Fibroblast of lung (primary cell): ENCODE measurements around the gene IL36B.
"Not testable (repeated sequence)": the region's sequence is repeated elsewhere in the genome, so short reads cannot be mapped to it uniquely, and the experiment has no call there.

Source experiments
- EZH2 ChIP-seq: IDR thresholded peaks from 2 replicates; pipeline ENCODE4 v1.5.1; 2012; ENCODE audit warnings: low read length, control low read depth, mild to moderate bottlenecking; ENCODE audit errors: missing control alignments
- TF ChIP-seq, protein P1 (sequence below), 2 donors: IDR thresholded peaks in 1 of 2; conservative IDR thresholded peaks in 1 of 2; 1 replicate in 1 of 2; 2 replicates in 1 of 2; pipeline ENCODE4 v1.5.1; 2011 to 2012; ENCODE audit warnings: low read length in 2 of 2, control low read depth in 1 of 2, inconsistent platforms in 1 of 2, low read depth in 1 of 2, mild to moderate bottlenecking in 1 of 2

DNA sequence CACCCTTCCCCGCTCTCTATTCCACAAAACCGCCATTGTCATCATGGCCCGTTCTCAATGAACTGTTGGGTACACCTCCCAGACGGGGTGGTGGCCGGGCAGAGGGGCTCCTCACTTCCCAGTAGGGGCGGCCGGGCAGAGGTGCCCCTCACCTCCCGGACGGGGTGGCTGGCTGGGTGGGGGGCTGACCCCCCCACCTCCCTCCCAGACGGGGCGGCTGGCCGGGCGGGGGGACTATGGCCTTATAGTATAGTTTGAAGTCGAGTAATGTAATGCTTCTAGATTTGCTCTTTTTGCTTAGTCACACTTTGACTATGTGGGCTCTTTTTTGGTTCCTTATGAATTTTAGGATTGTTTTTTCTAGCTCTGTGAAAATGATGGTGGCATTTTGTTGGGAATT is 43.6 kb upstream of the IL36B start:
- TF ChIP-seq, protein P1, sequence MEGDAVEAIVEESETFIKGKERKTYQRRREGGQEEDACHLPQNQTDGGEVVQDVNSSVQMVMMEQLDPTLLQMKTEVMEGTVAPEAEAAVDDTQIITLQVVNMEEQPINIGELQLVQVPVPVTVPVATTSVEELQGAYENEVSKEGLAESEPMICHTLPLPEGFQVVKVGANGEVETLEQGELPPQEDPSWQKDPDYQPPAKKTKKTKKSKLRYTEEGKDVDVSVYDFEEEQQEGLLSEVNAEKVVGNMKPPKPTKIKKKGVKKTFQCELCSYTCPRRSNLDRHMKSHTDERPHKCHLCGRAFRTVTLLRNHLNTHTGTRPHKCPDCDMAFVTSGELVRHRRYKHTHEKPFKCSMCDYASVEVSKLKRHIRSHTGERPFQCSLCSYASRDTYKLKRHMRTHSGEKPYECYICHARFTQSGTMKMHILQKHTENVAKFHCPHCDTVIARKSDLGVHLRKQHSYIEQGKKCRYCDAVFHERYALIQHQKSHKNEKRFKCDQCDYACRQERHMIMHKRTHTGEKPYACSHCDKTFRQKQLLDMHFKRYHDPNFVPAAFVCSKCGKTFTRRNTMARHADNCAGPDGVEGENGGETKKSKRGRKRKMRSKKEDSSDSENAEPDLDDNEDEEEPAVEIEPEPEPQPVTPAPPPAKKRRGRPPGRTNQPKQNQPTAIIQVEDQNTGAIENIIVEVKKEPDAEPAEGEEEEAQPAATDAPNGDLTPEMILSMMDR (conservative IDR thresholded peaks at IDR 0.05 in 1 of 2, IDR thresholded peaks at IDR 0.05 in 1 of 2; ENCODE audit: low read depth in 1 of 2, low read length in 2 of 2), result not testable (repeated sequence)
- not testable (repeated sequence) for TF ChIP-seq EZH2
